ENCODE measurements around the gene KRT7. TPM values are rescaled to one million over a fixed set of nuclear protein-coding genes. Genes with fewer than 3 reads are reported as not detected.

Gene KRT7
- polyA plus RNA-seq, 1 of the 3 experiments (the other 2 are of a cell fraction) = 5.4 TPM

- Histone ChIP-seq H3K4me3 (ENCODE audit: low read depth in 2 of 2, low read length in 1 of 2) (no peak overlapping the region), H3F3A (replicated peaks; ENCODE audit: insufficient read depth) (peaks cover 13% of the 10 kb centered on the region), H3K9me3 (no peaks in the 10 kb centered on the region), H3K79me2 (ENCODE audit: insufficient read depth) (no peaks in the 10 kb centered on the region), H2AFZ (ENCODE audit: low read depth) (no peak overlapping the region), H3K9ac (no peak overlapping the region), H3K4me1 (ENCODE audit: control insufficient read depth in 1 of 2, insufficient read depth in 2 of 2, low read depth in 1 of 2, low read length in 1 of 2) (peaks cover 6 to 70% of the 10 kb centered on the region in 2 experiments; a peak in 3 of 4 replicates), H3K4me2 (no peak overlapping the region), H4K20me1 (ENCODE audit: insufficient read depth) (no peaks in the 10 kb centered on the region), H3K27me3 (ENCODE audit: insufficient read depth) (no peaks in the 10 kb centered on the region), H3K27ac (ENCODE audit: low read depth in 2 of 2, low read length in 1 of 2) (no peak overlapping the region), H3K9me2 (no peaks in the 10 kb centered on the region), H3K36me3 (replicated peaks in 1 of 2; ENCODE audit: control insufficient read depth in 1 of 2, insufficient read depth in 2 of 2, low read length in 1 of 2) (no peaks in the 10 kb centered on the region)
- POLR2A ChIA-PET = interaction anchor here (2.4 kb wide), 1 partner anchor 9 kb away, joined by 13 read pairs; no protein-coding TSS in a partner anchor
- 94% methylated on average over 6 of the region's 7 CpGs for WGBS (ENCODE audit: low lambda C conversion rate)
- CTCF ChIA-PET = interaction anchor here (1.0 to 5.9 kb wide), 4 partner anchors 59 to 669 kb away, joined by 3 to 19 read pairs (median 5); no protein-coding TSS in a partner anchor
- DNase-seq = no peak
- no peak for TF ChIP-seq NRF1 (IDR thresholded peaks at IDR 0.05; ENCODE audit: low read depth, low read length)
- no peak for TF ChIP-seq FOXJ3 (CRISPR knock-in tag; IDR thresholded peaks at IDR 0.05)
- TF ChIP-seq GATA2 (CRISPR knock-in tag; IDR thresholded peaks at IDR 0.05) = no peak
- no peak for TF ChIP-seq CHD2 (IDR thresholded peaks at IDR 0.05; ENCODE audit: low read length, partially characterized antibody)
- no peak for TF ChIP-seq CTCF (IDR thresholded peaks at IDR 0.05)
- TF ChIP-seq TCF12 (IDR thresholded peaks at IDR 0.05) = no peak
- no peak for TF ChIP-seq RAD21 (IDR thresholded peaks at IDR 0.05; ENCODE audit: low read length)
- TF ChIP-seq IRF3 (IDR thresholded peaks at IDR 0.05; ENCODE audit: low read depth, low read length) = no peak
- no peak for TF ChIP-seq FOXM1 (IDR thresholded peaks at IDR 0.05; ENCODE audit: low read depth)
- no peak for TF ChIP-seq TEAD4 (IDR thresholded peaks at IDR 0.05; ENCODE audit: borderline replicate concordance, insufficient read depth)
- TF ChIP-seq MXI1 (IDR thresholded peaks at IDR 0.05; ENCODE audit: low read depth, low read length) = no peak
- no peak for TF ChIP-seq USF1 (IDR thresholded peaks at IDR 0.05; ENCODE audit: borderline replicate concordance, low read depth)
- TF ChIP-seq EZH2phosphoT487 (IDR thresholded peaks at IDR 0.05; ENCODE audit: borderline replicate concordance, low read depth) = no peak
- no peak for TF ChIP-seq SIN3A (IDR thresholded peaks at IDR 0.05; ENCODE audit: borderline replicate concordance, low read depth, low read length)
- no peak for TF ChIP-seq TAF1 (IDR thresholded peaks at IDR 0.05; ENCODE audit: borderline replicate concordance, low read depth, low read length)
- no peak for TF ChIP-seq JUND (IDR thresholded peaks at IDR 0.05)
- no peak for TF ChIP-seq RXRA (IDR thresholded peaks at IDR 0.05; ENCODE audit: borderline replicate concordance, low read depth)
- no peak for TF ChIP-seq FOSL2 (IDR thresholded peaks at IDR 0.05; ENCODE audit: borderline replicate concordance, low read depth)
- TF ChIP-seq MEF2A (IDR thresholded peaks at IDR 0.05; ENCODE audit: borderline replicate concordance, low read depth) = no peak
- no peak for TF ChIP-seq YY1 (IDR thresholded peaks at IDR 0.05; ENCODE audit: low read depth)
These were observed 22.7 kb upstream of the KRT7 start for GRCh38 chr12:52210186-52210924.

Data from SK-N-SH (cell line).